Thymus (tissue), 11 donors: ENCODE data around the gene MYO15A. TPM values are rescaled to one million over a fixed set of nuclear protein-coding genes. Genes with fewer than 3 reads are reported as not detected.

Source experiments
- DNase-seq, 9 donors: peaks; one replicate each; pipeline ENCODE4 v3.0.0-alpha.2; 2013; ENCODE audit warnings: low spot score in 9 of 9, low read depth in 6 of 9, missing footprints in 1 of 9
- H3K27ac ChIP-seq, 2 donors: one replicate each; pipeline ENCODE4 v1.5.1; 2013; ENCODE audit warnings: control low read depth in 1 of 2, low read depth in 1 of 2, low read length in 1 of 2, mild to moderate bottlenecking in 1 of 2, moderate library complexity in 1 of 2
- H3K27me3 ChIP-seq, 2 donors: one replicate each; pipeline ENCODE4 v1.5.1; 2013; ENCODE audit warnings: low read length in 1 of 2; ENCODE audit not compliant: control insufficient read depth in 2 of 2, insufficient read depth in 1 of 2
- H3K36me3 ChIP-seq, 2 donors: one replicate each; pipeline ENCODE4 v1.5.1; 2013; ENCODE audit warnings: low read length in 1 of 2, mild to moderate bottlenecking in 1 of 2, moderate library complexity in 1 of 2; ENCODE audit not compliant: control insufficient read depth in 2 of 2, insufficient read depth in 2 of 2
- H3K4me1 ChIP-seq, 2 donors: one replicate each; pipeline ENCODE4 v1.5.1; 2013; ENCODE audit warnings: low read length in 2 of 2; ENCODE audit not compliant: control insufficient read depth in 2 of 2, insufficient read depth in 2 of 2
- H3K4me3 ChIP-seq, 2 donors: one replicate each; pipeline ENCODE4 v1.5.1; 2013; ENCODE audit warnings: low read length in 2 of 2, control low read depth in 1 of 2, mild to moderate bottlenecking in 1 of 2
- H3K9me3 ChIP-seq, 2 donors: one replicate each; pipeline ENCODE4 v1.5.1; 2013; ENCODE audit warnings: low read length in 1 of 2, mild to moderate bottlenecking in 1 of 2; ENCODE audit not compliant: control insufficient read depth in 2 of 2, insufficient read depth in 1 of 2
- WGBS: extraction: QIAGEN DNeasy Blood & Tissue Kit; methylation state at CpG from one replicate; pipeline ENCODE4 v1.1.7; 2013; 5-methylcytosine and 5-hydroxymethylcytosine counted together
- polyA plus RNA-seq: library from polyadenylated mRNA; stranded (reverse); fragments of 200-250 nt; gene quantifications from one replicate; pipeline ENCODE4 v1.2.3, GENCODE V29; 2013
- total RNA-seq: library from RNA; stranded (reverse); fragments of 120-200 nt; gene quantifications from one replicate; pipeline ENCODE4 v1.2.4, GENCODE V29; 2013
- donor health status: healthy.

The MYO15A gene
- total and polyA plus RNA-seq, 2 donors = 0.24 to 1.9 TPM

DNA sequence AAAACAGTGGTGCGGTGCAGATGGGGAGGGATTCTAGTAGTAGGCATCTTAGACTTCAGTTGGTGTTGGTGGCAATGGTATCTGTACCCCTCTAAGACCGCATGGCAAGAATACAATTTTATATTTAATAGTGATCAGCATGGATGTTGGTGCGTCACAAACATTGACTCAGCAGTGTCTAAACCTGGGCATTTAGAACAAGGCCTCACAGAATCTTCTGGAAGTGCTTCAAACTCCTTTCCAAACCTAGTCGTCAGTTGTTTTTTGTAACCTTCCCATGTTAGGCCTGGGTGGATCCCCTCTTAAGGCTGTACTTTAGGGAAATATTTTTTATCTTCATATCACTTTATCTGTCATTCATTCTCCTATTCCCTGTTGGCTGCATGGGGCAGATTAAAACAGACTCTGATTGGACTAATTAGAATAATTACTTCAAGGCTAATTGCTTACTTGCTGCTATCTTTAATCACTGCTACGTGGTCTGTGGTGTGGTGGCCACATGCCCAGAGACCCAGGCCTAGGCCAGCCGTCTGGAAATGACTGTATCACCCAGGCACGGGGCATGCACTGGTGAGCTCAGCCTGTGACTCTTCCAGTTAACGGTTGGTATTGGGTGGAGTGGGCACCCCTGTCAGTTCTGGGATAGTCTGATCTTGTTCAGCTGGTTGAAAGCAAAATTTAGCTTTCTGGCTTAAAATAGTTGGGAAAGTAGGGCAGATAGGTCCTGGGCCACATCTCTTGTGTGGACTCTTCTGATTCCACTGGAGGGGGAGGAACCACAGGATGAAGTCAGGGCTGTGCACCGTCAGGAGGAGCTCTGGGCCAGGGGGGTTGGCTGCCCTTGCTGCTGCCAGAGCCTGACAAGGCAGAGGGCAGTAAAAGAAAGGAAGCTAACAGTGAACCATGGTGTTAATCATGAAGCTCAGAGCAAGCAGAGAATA is 79.5 kb downstream of the MYO15A start:
- WGBS = 89% methylated on average over 9 of the region's 9 CpGs
- no peak overlapping the region for H3K4me3 ChIP-seq
- peaks cover 44 to 55% of the 10 kb centered on the region in 2 donors for H3K36me3 ChIP-seq
- peaks cover 46 to 48% of the 10 kb centered on the region in 2 donors for H3K4me1 ChIP-seq
- no peak for DNase-seq
- peaks cover 0 to 2% of the 10 kb centered on the region in 2 donors for H3K9me3 ChIP-seq
- H3K27me3 ChIP-seq = no peaks in the 10 kb centered on the region
- H3K27ac ChIP-seq = no peak overlapping the region

DNA sequence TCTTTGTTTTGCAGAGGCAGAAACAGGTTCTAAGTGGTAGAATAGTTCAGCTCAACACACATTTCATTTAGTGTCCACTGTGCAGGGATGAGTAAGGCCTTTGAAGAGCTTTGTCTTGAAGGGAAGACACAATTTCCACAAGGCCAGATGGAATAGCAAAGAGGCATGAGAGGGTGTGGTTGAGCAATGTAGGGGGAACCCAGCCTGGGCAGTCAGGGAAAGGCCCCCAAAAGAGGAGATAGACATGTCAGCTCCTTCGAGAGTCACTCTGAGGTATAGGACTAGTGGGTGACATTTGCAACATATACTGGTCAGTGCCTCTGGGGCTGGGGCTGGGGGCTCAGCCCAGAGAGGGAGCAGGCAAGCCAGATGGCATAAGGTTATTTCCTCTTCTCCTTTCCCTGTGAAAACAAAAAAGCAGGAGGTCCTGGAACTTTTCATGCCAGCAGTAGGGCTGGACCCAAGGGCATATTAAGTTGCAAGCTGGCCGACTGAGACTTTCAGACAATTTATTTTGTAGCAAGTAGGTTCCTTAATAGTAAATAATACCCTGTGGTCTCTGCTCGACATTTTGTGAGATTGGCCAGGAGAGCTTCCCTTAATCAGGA is 82.2 kb downstream of the MYO15A start:
- Histone ChIP-seq H3K27ac (no peak overlapping the region), H3K4me3 (no peak overlapping the region), H3K4me1 (peaks cover 39 to 41% of the 10 kb centered on the region in 2 donors), H3K27me3 (no peaks in the 10 kb centered on the region), H3K36me3 (peaks cover 64 to 77% of the 10 kb centered on the region in 2 donors), H3K9me3 (no peaks in the 10 kb centered on the region)
- DNase-seq = no peak
- WGBS = 83% methylated on average over 3 of the region's 3 CpGs

DNA sequence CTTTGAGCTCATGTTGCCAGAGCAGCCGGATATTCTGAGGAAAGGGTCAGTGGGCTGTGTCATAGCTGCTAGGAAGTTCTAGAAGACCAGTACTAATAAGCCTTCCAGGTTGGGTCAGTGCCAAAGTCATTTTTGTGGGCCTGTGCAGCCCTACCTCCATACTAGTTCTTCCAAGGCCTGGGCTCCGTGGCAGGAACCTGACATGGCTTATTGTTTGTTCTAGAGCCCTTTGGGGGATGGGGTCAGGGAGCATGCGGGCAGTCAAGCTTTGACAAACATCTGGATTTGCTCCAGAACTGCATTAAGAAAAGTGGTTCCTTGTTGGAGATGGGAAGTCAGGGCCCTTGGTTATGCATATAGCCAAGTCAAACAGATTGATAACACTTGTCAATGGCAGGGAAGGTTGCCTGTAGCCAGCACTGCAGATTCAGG is 82.7 kb downstream of the MYO15A start:
- 95% methylated on average over 3 of the region's 3 CpGs for WGBS

DNA sequence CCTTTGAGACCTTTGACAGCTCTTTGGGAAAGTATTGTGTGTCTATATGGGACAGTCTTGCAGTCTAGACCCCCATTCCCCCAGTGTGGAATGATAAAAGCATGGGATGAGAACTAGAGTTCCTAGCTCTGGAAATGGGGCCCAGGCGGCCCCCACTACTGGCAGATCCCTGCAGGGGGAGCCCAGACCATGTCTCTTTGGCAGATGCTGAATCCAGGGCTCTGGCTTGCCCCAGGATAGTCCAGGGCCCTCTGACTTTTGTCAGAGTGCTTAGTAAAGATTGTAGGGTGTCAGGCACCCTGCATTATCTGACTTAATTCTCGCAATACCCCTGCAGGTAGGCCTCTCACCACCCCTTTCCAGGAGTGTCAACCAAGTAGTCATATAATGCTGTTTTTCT is 83.4 kb downstream of the MYO15A start:
- no peak for DNase-seq
- Histone ChIP-seq H3K27me3 (no peaks in the 10 kb centered on the region), H3K36me3 (peaks cover 70 to 83% of the 10 kb centered on the region in 2 donors), H3K4me1 (peaks cover 27 to 29% of the 10 kb centered on the region in 2 donors), H3K9me3 (no peaks in the 10 kb centered on the region), H3K27ac (no peak overlapping the region), H3K4me3 (no peak overlapping the region)
- 96% methylated on average over 2 of the region's 2 CpGs for WGBS

More for the DNA sequence above, 82.7 kb downstream of the MYO15A start:
- Histone ChIP-seq H3K36me3 (peaks cover 68 to 82% of the 10 kb centered on the region in 2 donors), H3K27ac (no peak overlapping the region), H3K9me3 (no peaks in the 10 kb centered on the region), H3K4me3 (no peak overlapping the region), H3K4me1 (peaks cover 34 to 36% of the 10 kb centered on the region in 2 donors), H3K27me3 (no peaks in the 10 kb centered on the region)
- no peak for DNase-seq

DNA sequence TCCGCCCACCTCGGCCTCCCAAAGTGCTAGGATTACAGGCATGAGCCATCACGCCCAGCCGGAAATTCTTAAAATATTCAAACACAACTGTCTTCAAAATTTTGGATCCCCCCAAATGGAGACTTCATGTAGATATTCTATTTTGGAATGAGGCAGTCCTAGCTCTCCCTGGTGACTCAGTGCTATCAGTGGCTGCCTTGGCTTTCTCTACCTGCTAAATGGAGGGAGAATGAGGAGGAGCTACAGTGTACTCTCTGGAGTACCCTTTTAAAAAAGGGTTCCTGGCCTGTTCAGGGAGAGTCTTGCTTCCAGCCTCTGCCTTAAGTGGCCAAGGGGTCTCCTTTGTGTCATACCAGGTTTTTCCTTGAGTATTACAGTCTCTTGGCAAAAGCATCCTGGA is 85.8 kb downstream of the MYO15A start:
- Histone ChIP-seq H3K27me3 (no peaks in the 10 kb centered on the region), H3K27ac (no peak overlapping the region), H3K36me3 (peaks cover 74 to 87% of the 10 kb centered on the region in 2 donors), H3K9me3 (no peaks in the 10 kb centered on the region), H3K4me1 (peaks cover 11 to 14% of the 10 kb centered on the region in 2 donors), H3K4me3 (no peak overlapping the region)
- WGBS = 94% methylated on average over 4 of the region's 4 CpGs
- no peak for DNase-seq

DNA sequence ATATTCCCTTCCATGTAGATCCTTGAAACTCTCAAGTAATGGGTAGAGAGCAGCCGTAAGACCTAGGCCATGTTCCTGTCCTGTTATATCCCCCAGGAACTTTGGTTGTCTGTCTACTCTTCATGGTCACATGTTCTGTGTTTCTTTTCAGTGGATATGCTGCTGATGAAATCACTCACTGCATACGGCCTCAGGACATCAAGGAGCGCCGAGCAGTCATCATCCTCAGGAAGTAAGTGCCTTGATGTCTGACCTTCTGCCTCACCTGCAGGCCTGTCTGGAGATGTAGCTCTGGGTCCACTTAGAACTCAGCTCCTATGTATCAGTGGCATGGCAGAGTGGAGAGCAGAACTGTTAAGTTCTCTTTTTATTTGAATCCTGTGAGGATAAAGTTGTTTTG is 86.2 kb downstream of the MYO15A start:
- Histone ChIP-seq H3K27me3 (no peaks in the 10 kb centered on the region), H3K4me3 (no peak overlapping the region), H3K4me1 (peaks cover 10% of the 10 kb centered on the region in 2 donors), H3K9me3 (no peaks in the 10 kb centered on the region), H3K36me3 (peaks cover 76 to 87% of the 10 kb centered on the region in 2 donors), H3K27ac (no peak overlapping the region)
- DNase-seq = no peak
- 95% methylated on average over 4 of the region's 4 CpGs for WGBS

DNA sequence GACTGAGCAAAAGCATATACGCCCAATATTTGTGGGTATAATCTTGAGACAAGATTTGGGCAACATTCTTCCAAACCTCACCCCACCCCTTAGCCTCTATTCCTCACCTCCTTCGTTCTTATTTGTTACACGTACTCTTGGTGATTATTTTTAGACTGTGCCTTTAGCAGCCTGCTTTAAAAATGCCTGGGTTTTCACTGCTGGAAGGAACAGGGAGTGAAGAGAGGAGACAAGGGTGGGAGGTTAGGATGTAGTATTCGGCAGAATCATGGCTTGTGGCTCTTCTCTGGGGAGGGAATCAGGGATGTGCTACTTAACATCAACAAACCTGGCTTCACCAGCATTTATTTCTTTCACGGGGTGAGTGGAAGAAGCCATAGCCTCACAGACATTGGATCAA is 86.7 kb downstream of the MYO15A start:
- no peak for DNase-seq
- Histone ChIP-seq H3K4me3 (no peak overlapping the region), H3K27ac (no peak overlapping the region), H3K4me1 (peaks cover 7 to 8% of the 10 kb centered on the region in 2 donors), H3K36me3 (peaks cover 80 to 89% of the 10 kb centered on the region in 2 donors), H3K27me3 (no peaks in the 10 kb centered on the region), H3K9me3 (no peaks in the 10 kb centered on the region)
- 97% methylated on average over 5 of the region's 5 CpGs for WGBS

DNA sequence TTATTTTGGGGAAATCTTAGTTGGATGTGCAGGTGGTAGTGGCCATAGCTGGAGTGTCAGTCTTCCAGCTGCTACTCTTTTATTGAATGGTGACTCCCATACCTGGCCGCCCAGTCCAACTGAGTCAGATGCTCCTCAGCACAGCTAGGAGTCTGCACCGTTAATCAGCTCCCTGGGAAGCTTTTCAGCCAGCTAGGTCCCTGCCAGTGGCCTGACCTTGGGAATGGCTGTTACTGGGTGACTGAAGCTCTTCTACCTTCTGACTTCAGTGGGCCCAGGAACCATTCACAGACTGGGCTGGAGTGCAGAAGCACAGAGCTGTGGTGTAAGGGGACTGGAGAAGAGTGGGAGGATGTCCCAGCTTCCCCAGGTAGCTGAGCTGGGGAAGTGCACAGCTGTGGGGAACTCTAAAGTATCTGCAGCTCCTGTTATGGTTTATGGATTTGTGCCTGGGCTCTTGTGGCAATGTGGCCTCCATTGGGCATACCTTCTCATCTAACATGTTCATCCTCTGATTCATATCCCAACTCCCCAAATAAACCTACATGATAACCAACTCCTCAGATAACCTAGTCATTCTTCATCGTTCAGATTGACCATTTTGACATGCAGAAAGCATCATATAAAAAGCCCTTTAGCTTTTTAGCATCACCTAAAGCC is 89.1 kb downstream of the MYO15A start:
- 99% methylated on average over 3 of the region's 3 CpGs for WGBS
- Histone ChIP-seq H3K4me1 (no peaks in the 10 kb centered on the region), H3K27ac (no peak overlapping the region), H3K36me3 (peaks cover 74 to 87% of the 10 kb centered on the region in 2 donors), H3K4me3 (no peak overlapping the region), H3K9me3 (no peaks in the 10 kb centered on the region), H3K27me3 (no peaks in the 10 kb centered on the region)
- no peak for DNase-seq

DNA sequence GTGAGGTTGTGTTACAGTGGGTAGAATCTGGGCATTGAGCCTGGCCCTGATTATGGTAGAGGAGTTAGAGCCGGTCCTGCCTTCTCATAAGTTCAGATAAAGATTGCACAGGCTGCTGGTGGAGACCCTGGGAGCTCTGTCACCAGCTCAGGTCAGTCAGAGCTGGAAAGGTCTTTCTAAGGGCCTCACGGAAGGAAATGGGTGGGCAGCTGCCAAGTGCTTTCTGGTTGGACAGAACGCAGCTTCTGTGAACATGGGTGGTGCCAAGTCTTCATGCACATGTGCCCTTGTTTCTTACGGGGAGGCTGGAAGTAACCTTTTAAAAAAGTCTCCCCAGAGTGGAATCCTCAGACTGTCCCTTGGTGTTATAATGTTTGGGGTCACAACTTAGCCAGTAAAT is 90.0 kb downstream of the MYO15A start:
- 92% methylated on average over 4 of the region's 4 CpGs for WGBS
- Histone ChIP-seq H3K9me3 (no peaks in the 10 kb centered on the region), H3K4me1 (no peaks in the 10 kb centered on the region), H3K27ac (no peak overlapping the region), H3K27me3 (no peaks in the 10 kb centered on the region), H3K36me3 (peaks cover 75 to 86% of the 10 kb centered on the region in 2 donors), H3K4me3 (no peak overlapping the region)
- no peak for DNase-seq
